Measurements from ENCODE around the gene RTKN2.

GRCh38 chr10:62284221-62284620, 15.6 kb upstream of the RTKN2 start:
- TF ChIP-seq, protein P1, sequence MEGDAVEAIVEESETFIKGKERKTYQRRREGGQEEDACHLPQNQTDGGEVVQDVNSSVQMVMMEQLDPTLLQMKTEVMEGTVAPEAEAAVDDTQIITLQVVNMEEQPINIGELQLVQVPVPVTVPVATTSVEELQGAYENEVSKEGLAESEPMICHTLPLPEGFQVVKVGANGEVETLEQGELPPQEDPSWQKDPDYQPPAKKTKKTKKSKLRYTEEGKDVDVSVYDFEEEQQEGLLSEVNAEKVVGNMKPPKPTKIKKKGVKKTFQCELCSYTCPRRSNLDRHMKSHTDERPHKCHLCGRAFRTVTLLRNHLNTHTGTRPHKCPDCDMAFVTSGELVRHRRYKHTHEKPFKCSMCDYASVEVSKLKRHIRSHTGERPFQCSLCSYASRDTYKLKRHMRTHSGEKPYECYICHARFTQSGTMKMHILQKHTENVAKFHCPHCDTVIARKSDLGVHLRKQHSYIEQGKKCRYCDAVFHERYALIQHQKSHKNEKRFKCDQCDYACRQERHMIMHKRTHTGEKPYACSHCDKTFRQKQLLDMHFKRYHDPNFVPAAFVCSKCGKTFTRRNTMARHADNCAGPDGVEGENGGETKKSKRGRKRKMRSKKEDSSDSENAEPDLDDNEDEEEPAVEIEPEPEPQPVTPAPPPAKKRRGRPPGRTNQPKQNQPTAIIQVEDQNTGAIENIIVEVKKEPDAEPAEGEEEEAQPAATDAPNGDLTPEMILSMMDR (IDR thresholded peaks at IDR 0.05; ENCODE audit: insufficient read depth, low read length, poor library complexity, severe bottlenecking), result no peak
- no peak for TF ChIP-seq EZH2phosphoT487 (conservative IDR thresholded peaks at IDR 0.05; ENCODE audit: low read length)

All from SU-DHL-6 (cell line).